ENCODE measurements around the gene CLMN.

CLMN gene

DNA sequence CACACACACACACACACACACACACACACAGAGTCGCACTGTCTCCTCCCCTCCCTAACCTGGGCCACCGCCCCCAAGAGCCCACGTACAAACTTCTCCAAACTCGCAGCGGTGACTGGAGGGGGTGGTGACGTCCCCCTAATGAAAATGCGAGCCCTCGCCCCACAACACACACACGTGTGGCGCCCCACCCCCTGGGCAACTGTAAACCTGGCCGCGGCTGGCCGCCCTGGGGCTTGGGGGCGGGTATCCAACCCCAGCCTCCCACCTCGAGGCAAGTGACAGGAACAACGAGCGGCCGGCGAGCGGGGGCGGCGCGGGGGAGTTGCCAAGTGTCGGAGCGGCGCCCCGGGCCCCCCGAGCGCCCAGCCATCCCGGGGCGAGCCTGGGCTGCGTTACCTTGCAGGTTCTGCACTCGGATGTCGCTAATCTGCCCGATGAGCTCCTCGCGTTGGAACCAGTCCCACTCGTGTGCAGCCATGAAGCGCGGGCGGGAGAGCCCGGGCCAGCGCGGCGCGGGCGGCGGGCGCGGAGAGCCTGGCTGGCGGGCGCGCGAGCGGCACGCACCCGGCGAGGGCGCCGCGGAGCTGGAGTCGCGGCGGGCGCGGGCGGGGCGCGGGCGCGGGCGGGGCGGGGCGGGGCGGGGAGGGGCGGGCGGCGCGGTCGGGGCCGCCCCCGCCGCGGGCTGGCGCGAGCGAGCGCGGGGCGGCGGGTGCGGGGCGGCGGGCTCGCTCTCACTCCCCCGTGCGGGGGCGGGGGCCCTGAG is at the start of gene CLMN:
CLMN (minus strand) TSS at position 597 of the 766 bp plus-strand sequence; CDS start at position 481, 116 bp downstream.
- DNase-seq = peak; percentile 75

GRCh38 chr14:95365401-95365800 is 45.7 kb upstream of the CLMN start:
- DNase-seq = no peak

GRCh38 chr14:95364481-95365209 is 44.9 kb upstream of the CLMN start:
- no peak for DNase-seq

DNA sequence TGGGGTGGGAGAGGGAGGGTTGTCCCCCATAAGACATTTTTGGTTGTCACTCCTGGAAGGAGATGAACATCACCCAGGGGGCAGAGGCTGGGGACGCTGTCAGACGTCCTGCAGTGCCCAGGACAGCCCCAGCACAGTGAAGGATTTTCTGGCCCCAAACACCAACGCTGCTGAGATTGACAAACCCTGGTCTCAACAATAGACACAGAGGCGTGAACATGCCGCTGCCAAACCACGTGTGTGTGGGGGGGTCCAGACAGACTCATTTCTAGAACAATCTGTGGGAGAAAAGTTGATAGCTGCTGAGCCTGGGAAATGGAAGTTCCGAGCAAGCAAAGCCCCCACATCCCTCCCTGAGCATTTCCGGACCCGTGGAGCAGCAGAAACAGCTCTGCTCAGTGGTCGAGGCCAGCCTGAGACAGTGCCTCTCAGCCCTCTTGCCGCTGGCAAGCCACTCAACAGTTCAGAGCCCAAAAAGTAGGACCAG is 43.8 kb upstream of the CLMN start:
- no peak for DNase-seq

DNA sequence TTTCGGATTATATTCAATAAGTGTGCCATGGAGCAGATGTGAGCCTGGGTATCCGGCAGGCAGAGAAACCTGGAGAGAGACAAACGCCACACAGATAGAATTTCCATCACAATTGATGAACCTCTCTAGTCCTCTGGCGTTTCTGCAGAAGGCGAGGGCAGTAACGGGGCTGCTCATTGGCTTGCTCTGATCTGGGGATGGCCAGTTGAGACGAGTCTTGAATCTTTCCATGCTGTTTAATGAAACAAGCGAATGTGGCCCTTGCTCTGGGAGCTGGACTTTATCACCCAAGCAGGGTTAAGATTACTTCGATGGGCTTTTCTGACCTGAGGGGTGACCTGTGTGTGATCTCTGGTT is 42.4 kb upstream of the CLMN start:
- no peak for DNase-seq

DNA sequence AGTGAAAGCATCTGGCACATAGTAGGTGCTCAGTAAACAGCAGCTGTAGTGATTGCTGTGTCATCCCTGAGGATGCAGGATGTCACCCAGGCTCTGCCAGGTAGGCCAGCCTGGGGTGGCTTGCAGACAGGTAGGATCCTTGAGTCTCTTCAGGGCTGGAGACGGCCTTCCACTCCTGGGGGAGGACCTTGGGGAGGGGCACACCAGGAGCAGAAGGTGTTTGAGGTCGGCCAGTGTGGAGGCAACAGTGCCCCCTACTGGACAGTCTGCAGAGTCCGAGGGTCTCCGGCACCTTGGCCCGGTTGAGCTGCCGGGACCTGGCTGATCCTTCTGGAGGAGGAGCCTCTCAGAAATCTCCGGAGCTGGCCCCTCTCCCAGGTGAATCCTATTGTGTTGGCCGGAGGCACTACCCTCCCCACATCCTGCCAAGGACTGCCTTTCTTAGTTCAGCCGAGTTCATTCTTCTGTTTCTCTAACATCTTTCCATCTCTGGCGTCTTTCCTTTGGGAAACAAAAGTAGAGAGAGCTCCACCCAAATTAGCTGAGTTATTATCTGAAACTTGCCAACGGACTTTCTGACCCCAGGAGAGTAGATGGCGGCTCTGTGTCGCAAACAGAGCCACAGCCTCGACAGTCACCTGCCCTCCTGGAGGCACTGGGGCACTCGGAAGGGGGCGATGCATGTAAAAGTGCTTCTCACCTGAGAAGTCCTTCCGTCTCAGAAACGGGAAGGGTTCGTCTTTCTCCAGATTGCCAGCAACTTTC is 41.8 kb upstream of the CLMN start:
- DNase-seq = no peak

DNA sequence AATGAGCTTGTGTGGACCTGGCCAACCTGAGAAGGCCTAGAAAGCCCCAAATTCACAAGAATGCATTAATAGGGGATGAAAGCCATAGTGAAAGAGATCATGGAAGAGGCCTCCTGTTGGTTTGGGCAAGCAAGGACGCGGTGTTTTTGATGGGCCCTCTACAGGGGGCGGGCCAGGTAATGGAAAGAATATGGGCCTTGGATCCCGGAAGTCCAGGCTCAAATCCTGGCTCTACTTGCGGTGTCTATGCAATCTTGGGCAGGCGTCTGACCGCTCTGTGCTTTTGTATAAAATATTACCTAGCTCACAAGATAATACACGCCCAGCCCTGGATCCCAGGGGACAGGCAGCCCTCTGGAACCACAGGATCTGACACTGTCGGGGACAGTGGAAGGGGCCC is 41.1 kb upstream of the CLMN start:
- DNase-seq = no peak

DNA sequence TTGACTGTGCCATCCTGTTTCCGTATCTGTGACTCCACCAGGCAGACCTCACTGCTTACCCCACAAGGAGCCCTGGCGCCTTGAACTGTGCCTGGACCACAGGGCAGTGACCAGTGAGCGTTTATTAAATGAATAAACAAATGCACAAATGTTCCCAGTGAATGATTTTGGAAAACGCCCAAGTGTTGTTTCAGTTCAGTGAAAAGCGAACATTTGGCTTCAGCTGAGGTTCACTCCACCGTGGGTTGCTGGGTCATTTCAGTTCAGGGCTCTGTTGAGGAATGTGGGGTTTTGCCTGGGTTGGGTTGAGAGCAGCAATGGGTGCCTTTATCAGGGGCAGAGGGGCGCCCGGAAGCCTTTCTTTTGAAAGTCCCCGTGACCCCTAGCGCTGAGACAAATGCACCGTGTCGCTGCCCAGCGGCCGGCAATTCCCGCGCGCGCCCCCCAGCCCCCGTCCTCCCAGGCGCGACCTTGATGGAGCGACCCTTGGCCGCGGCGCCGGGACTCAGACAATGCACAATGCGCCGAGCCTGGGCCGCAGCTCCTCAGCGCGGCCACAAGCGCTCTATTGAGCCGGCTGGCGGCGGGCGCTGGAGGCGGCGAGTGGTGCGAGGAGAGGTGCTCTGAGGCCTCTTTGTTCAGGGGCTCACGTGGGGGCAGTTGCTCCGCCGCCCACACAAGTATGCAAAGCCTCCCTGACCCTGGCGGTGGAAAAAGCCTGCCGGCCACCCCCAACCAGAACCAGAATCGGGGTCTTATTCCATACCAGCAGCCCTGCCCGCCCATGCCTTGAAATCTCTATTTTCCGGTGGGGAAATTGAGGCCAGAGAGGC is 40.5 kb upstream of the CLMN start:
- DNase-seq = no peak

GRCh38 chr14:95356245-95356869 is 36.6 kb upstream of the CLMN start:
- DNase-seq = no peak

GRCh38 chr14:95355422-95355821 is 35.7 kb upstream of the CLMN start:
- no peak for DNase-seq

DNA sequence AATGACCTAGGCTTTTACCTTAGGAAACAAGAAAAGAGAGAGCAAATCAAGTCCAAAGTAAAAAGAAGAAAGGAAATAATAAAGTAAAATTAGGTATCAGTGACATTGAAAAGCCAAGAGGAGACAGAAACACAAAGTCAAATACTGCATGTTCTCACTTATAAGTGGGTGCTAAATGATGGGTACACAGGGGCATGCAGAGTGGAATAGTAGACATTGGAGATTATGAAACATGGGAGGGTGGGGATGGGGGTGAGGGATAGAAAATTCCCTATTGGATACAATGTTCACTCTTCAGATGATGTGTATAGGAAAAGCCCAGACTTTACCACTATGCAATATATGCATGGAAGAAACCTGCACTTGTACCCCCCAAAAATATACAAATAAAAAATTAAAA is 35.1 kb upstream of the CLMN start:
- DNase-seq = no peak

GRCh38 chr14:95353664-95354063 is 34.0 kb upstream of the CLMN start:
- DNase-seq = peak; percentile 82

DNA sequence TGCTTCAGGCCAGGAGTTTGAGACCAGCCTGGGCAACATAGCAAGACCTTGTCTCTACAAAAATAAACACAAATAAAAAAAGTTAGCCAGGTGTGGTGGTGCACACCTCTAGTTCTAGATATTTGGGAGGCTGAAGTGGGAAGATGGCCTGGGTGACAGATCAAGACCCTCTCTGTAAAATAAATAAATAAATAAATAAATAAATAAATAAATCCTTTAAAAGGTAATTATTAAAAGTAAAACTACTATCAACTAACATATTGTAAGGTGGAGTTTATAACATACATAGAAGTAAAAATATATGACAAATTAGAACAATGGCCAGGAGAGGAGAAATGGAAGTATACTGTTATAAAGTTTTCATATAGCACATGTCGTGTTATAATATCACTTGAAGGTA is 33.3 kb upstream of the CLMN start:
- no peak for DNase-seq

GRCh38 chr14:95352481-95352880 is 32.8 kb upstream of the CLMN start:
- DNase-seq = no peak

- no peak for DNase-seq
Measured at GRCh38 chr14:95349241-95349640, 29.5 kb upstream of the CLMN start.

DNA sequence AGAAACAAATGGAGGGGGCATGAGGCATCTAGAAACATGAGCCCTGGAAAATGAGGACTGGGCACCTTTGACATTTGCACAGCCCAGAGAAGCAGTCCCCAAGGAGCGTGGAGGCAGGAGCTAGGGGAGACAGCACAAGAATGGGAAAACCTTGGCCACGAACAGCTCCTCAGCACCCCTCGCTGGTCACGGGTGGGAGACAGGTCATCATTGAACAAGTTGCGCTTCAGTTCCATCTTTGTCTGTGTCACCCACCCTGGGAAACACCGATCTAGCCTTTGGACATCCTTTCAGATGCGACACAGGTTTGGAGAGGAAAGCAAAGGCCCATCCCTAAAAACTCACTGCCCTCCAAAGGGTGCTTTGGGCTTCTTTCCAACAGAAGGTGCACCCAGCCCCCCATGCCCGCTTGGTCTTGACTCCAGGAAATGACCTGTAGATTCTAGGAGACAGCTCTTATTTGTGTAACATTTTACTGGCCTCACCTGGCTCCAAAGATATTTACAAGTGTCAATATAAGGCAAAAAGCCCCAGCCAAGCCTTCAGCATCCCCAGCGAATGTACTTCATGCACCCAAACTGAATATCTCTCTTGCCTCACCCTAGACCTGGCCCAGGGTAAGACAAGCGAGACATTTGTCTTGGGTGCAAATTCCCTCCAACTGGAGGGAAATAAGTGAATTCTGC is 28.8 kb upstream of the CLMN start:
- no peak for DNase-seq

GRCh38 chr14:95346820-95347219 is 27.1 kb upstream of the CLMN start:
- DNase-seq = no peak

GRCh38 chr14:95346266-95346665 is 26.6 kb upstream of the CLMN start:
- no peak for DNase-seq

- DNase-seq = no peak
Measured at GRCh38 chr14:95345032-95345431, 25.3 kb upstream of the CLMN start.

GRCh38 chr14:95344536-95344935 is 24.8 kb upstream of the CLMN start:
- no peak for DNase-seq

DNA sequence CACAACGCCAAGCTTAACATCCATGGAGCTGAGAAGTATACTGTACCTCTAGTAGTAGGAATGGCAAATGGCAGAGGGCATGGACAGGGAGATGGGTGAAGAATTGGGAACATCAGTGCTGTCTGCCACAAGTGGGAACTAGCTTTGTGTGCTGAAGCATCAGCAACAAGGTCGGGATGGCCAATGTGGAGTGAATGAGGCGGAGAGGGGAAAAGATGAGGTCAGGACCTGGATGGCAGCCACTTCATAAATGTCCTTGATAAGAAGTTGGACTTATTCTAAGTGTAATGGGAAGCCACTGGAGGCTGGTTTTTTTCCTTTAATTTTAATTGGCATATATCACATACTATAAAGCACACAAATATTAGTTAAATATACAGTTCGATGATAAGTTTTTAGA is 21.9 kb upstream of the CLMN start:
- DNase-seq = no peak

GRCh38 chr14:95341115-95341514 is 21.4 kb upstream of the CLMN start:
- DNase-seq = no peak

Data from NCI-H2171 (cell line).